Motor neuron (in vitro differentiated cells): Measurements from ENCODE around the gene HIVEP2. TPM values are rescaled to one million over a fixed set of nuclear protein-coding genes. Genes with fewer than 3 reads are reported as not detected.
"Not testable (repeated sequence)": the region's sequence is repeated elsewhere in the genome, so short reads cannot be mapped to it uniquely, and the experiment has no call there.

Experiments used
- ATAC-seq, 8 experiments: fragments of 200-7000 bp; cut with Tn5 transposase; replicated peaks in 6 of 8; 2 replicates each; pipeline ENCODE4 v1.8.0; 2021; ENCODE audit warnings: mild to moderate bottlenecking in 8 of 8, moderate library complexity in 8 of 8
- H3K27ac ChIP-seq, 2 donors: fragments of 250-450 bp; sonication (Bioruptor Pico); 2 replicates each; pipeline ENCODE4 v1.9.0; 2021; ENCODE audit warnings: antibody characterized with exemption in 2 of 2, mild to moderate bottlenecking in 2 of 2, moderate library complexity in 1 of 2
- H3K4me1 ChIP-seq, 2 donors: fragments of 250-450 bp; sonication (Bioruptor Pico); replicated peaks in 1 of 2; 2 replicates each; pipeline ENCODE4 v1.6.1; 2021; ENCODE audit warnings: antibody characterized with exemption in 2 of 2, mild to moderate bottlenecking in 2 of 2, moderate library complexity in 1 of 2
- H3K4me3 ChIP-seq, 5 donors: fragments of 250-450 bp; sonication (Bioruptor Pico); 2 replicates each; pipeline ENCODE4 v1.9.0; 2021; ENCODE audit warnings: antibody characterized with exemption in 5 of 5, mild to moderate bottlenecking in 5 of 5, moderate library complexity in 4 of 5
- WGBS, 10 experiments: fragments of 450-650 bp; shearing (Covaris generic); methylation state at CpG; one replicate each; pipeline ENCODE4 v1.0.0; 2022; 5-methylcytosine and 5-hydroxymethylcytosine counted together
- in situ Hi-C, 9 experiments: fragments of 400-800 bp; cut with MboI; loops; one replicate each; pipeline ENCODE4 v1.15.0; 2021; ENCODE audit warnings: low sequenced_read_pairs in 9 of 9, low pct_unique_long_range_greater_than_20kb in 2 of 9; ENCODE audit not compliant: unreplicated experiment in 9 of 9
- total RNA-seq, 8 experiments: library from RNA; unstranded; fragments of 300-600 nt; gene quantifications; 2 replicates each; pipeline versions ENCODE4 v1.2.3 to v1.2.4, GENCODE V29; 2022

HIVEP2 gene
- 10 to 100 TPM; 10.3 to 37.7 (median 13.5) TPM for total RNA-seq

DNA sequence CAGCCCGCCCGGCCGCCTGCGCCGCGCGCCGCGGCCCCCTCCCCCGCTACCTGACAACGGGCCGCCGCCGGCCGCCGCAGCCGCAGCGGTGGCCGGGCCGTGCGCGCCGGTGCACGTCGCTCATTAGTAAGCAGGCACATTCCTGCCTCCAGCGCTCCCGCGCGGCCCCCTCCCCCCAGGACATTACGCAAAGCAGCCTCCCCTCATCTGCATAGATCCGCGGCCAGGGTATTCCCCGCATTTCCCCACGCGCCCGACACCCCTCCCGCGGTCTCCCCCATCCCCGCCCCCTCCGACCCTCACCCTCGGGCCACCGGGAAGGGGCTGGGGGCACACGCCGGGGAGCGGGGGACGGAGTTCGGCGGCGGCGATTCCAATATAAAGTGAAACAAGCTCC lies at the start of gene HIVEP2:
HIVEP2 (minus strand) TSS at position 128 of the 397 bp plus-strand sequence. CDS start 170,438 bp downstream, outside the sequence.
- Histone ChIP-seq H3K4me1 (peaks cover 0 to 13% of the 10 kb centered on the region in 2 donors), H3K27ac (peak within 1 kb of the TSS; percentile 96), H3K4me3 (peak within 1 kb of the TSS; percentile 69 to 92 (median 87))
- WGBS, 10 experiments: no CpG with 5 or more reads among the region's 50 CpGs
- ATAC-seq: peak; percentile 32 to 60 (median 56)
- in situ Hi-C loops: loop anchor here in 1 of 9 experiments (25.0 kb wide), 1 partner anchor 258 kb away; no protein-coding TSS in a partner anchor

GRCh38 chr6:142993977-142994376 lies 49.0 kb upstream of the HIVEP2 start:
- Histone ChIP-seq H3K4me1 (peaks cover 0 to 4% of the 10 kb centered on the region in 2 donors), H3K4me3 (no peak overlapping the region), H3K27ac (no peak overlapping the region)
- in situ Hi-C loops: no loop called here
- ATAC-seq: no peak
- WGBS, 10 experiments: 33 to 100% (median 85%) methylated on average over 1 to 5 of the region's 7 CpGs; no CpG with 5 or more reads in 5 of the 10 experiments

GRCh38 chr6:142987490-142987889 lies 42.5 kb upstream of the HIVEP2 start:
- H3K4me3 ChIP-seq: no peak overlapping the region
- H3K27ac ChIP-seq: no peak overlapping the region
- in situ Hi-C loops: no loop called here
- no peaks in the 10 kb centered on the region for H3K4me1 ChIP-seq
- no peak for ATAC-seq

DNA sequence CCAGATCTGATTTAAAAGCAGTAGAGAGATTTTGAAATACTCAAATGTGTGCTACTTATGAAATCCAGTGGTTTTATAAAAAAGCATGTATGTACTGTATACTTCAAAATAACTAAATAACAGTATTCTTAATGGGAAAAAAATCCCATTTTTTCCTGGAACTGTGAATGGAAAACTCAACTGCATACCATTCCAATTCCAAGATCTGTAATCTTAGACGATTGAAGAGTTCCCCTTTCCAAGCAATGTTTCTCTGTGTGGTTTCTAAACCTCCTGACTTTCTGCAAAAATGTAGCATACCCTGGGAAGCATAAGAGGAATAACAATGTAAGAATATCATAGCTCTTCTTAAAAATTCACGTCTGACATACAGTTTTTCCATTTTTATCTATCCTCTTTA lies 40.3 kb upstream of the HIVEP2 start:
- in situ Hi-C loops: no loop called here
- no peak for ATAC-seq
- Histone ChIP-seq H3K27ac (no peak overlapping the region), H3K4me1 (no peaks in the 10 kb centered on the region), H3K4me3 (no peak overlapping the region)
- 0 to 94% (median 79%) methylated on average over 1 to 2 of the region's 2 CpGs for WGBS, 10 experiments

- 21 to 100% (median 94%) methylated on average over 1 to 3 of the region's 3 CpGs; no CpG with 5 or more reads in 1 of the 10 experiments for WGBS, 10 experiments
- in situ Hi-C loops: no loop called here
- no peak overlapping the region for H3K27ac ChIP-seq
These were observed 39.4 kb upstream of the HIVEP2 start for GRCh38 chr6:142984386-142984785.

DNA sequence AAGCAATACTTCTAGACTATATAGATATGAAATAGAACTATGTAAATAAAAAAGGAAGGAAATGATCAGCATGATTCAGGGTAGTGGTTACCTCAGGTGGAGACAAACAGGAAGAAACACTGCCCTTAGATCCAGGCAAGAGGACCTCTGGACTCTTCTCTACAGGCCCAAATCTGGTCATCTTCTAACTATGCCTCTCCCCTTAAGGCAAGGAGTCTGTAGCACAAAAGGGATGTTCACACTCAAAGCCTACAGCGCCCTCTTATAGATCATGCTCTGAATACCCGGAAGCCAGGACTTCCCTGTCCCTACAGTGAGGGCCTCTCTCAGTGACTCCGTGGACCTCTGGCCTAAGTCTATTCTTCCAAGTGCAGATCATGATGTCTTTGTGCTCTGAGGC lies 30.4 kb upstream of the HIVEP2 start:
- Histone ChIP-seq H3K27ac (no peak overlapping the region), H3K4me3 (no peak overlapping the region), H3K4me1 (no peaks in the 10 kb centered on the region)
- WGBS, 10 experiments: 94 to 100% methylated on average over 2 to 3 of the region's 3 CpGs; no CpG with 5 or more reads in 8 of the 10 experiments
- in situ Hi-C loops: no loop called here
- ATAC-seq: no peak

More at GRCh38 chr6:142984386-142984785, 39.4 kb upstream of the HIVEP2 start:
- H3K4me3 ChIP-seq: no peak overlapping the region
- no peak for ATAC-seq
- no peaks in the 10 kb centered on the region for H3K4me1 ChIP-seq

- in situ Hi-C loops, H3K4me3 ChIP-seq, ATAC-seq, H3K4me1 ChIP-seq, H3K27ac ChIP-seq: not testable (repeated sequence)
- 69 to 100% (median 89%) methylated on average over 1 to 3 of the region's 3 CpGs; no CpG with 5 or more reads in 3 of the 10 experiments for WGBS, 10 experiments
These were observed 26.0 kb upstream of the HIVEP2 start for GRCh38 chr6:142970941-142971340.

DNA sequence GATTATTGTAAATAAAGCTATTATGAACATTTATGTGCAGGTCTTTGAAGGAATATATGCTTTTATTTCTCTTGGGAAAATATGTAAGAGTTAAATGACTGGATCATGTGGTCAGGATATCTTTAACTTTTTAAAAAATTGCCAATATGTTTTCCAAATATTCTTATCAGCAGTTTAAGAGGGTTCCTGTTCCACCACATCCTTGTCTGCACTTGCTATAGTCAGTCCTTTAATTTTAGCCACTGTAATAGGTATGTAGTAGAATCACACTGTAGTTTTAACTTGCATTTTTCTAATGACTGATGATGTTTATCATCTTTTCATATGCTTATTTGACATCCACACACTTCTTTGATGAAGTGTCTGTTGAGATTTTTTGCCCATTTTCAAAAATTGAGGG lies 23.6 kb upstream of the HIVEP2 start:
- Histone ChIP-seq H3K4me3 (no peak overlapping the region), H3K4me1 (no peaks in the 10 kb centered on the region), H3K27ac (no peak overlapping the region)
- in situ Hi-C loops: no loop called here
- ATAC-seq: no peak

- no peaks in the 10 kb centered on the region for H3K4me1 ChIP-seq
- 30 to 100% (median 75%) methylated on average over 1 of the region's 1 CpG for WGBS, 10 experiments
- in situ Hi-C loops: no loop called here
- no peak overlapping the region for H3K4me3 ChIP-seq
- ATAC-seq: no peak
- H3K27ac ChIP-seq: no peak overlapping the region
These were observed 21.3 kb upstream of the HIVEP2 start for GRCh38 chr6:142966294-142966693.

GRCh38 chr6:142965164-142965563 lies 20.2 kb upstream of the HIVEP2 start:
- WGBS, 10 experiments: 50 to 100% (median 100%) methylated on average over 1 of the region's 1 CpG; no CpG with 5 or more reads in 4 of the 10 experiments
- no peak overlapping the region for H3K4me3 ChIP-seq
- in situ Hi-C loops: no loop called here
- no peaks in the 10 kb centered on the region for H3K4me1 ChIP-seq
- no peak overlapping the region for H3K27ac ChIP-seq
- ATAC-seq: no peak

DNA sequence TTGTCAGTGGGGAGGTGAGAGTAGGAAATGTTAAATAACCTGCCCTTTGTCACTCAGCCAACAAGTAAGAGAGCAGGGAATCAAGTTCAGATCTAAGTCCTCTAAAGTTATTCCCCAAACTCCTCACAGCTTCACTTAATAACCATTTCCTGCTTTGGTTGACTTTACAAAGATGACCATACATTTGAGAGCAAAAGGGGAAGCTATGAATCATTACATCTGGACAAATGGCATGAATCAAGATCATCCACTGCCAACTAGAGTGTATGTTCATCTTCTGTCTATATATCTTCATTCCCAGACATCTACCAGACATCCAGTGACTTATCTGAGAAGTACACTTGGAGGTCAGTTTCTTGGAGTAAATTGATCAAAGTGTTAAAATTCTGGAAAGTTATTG lies 15.1 kb upstream of the HIVEP2 start:
- ATAC-seq: no peak
- Histone ChIP-seq H3K4me1 (no peaks in the 10 kb centered on the region), H3K4me3 (no peak overlapping the region), H3K27ac (no peak overlapping the region)
- in situ Hi-C loops: no loop called here

DNA sequence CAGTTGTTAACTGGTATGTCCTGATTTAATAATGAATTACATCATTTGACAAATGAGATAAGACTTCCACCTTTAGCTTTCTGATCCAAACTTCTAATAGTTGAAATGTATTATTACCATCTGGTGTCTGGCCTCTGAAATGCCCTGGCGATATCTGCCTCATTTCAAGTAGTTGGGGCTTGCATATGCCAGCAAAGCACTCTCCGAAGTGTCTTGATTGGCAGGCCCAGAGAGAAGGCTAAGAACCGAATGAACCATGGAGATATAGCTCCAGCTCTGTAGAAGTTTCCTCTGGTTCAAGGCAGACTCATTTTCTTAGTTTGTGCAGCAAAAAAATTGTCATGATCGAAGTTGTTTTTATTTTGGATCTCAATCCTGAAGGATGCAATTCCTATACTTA lies 13.4 kb upstream of the HIVEP2 start:
- 31 to 93% (median 69%) methylated on average over 1 to 4 of the region's 4 CpGs; no CpG with 5 or more reads in 1 of the 10 experiments for WGBS, 10 experiments
- H3K4me3 ChIP-seq: no peak overlapping the region
- H3K27ac ChIP-seq: no peak overlapping the region
- in situ Hi-C loops: no loop called here
- no peaks in the 10 kb centered on the region for H3K4me1 ChIP-seq
- no peak for ATAC-seq

GRCh38 chr6:142956726-142957125 lies 11.8 kb upstream of the HIVEP2 start:
- in situ Hi-C loops: no loop called here
- Histone ChIP-seq H3K4me3 (no peak overlapping the region), H3K4me1 (no peaks in the 10 kb centered on the region), H3K27ac (no peak overlapping the region)
- WGBS, 10 experiments: 30 to 100% (median 67%) methylated on average over 1 of the region's 1 CpG; no CpG with 5 or more reads in 4 of the 10 experiments
- no peak for ATAC-seq

GRCh38 chr6:142954844-142955243 lies 9.9 kb upstream of the HIVEP2 start:
- Histone ChIP-seq H3K27ac (no peak overlapping the region), H3K4me3 (no peak overlapping the region), H3K4me1 (no peaks in the 10 kb centered on the region)
- 69 to 100% (median 84%) methylated on average over 1 to 2 of the region's 2 CpGs for WGBS, 10 experiments
- in situ Hi-C loops: no loop called here
- no peak for ATAC-seq
